ENCODE measurements around the gene ANO4. TPM values are rescaled to one million over a fixed set of nuclear protein-coding genes. Genes with fewer than 3 reads are reported as not detected.

The ANO4 gene
- polyA plus RNA-seq, 1 donor (not counting 4 experiments of a cell fraction or from before 2014, with no cell fraction given) = 18.1 TPM

DNA sequence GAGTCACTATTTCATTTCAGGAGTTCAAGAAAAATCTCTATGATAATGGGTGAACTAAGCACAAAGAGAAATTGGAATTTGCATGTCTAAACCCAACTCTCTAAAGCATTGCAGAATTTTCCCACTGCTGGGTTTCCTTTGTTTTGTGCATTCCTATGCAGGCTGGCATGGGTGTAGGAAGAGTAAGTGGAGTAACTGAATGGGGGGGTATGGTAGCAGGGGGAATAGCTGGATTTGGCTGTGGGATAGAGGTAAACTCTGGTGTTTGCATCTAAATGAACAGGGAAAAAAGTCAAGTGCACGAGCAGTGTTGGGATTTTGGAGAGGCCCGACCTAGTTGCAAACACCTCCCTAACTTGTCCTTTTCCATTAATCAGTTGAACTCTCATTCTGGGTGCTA is 159.1 kb downstream of the ANO4 start:
- no peaks in the 10 kb centered on the region for H3K79me2 ChIP-seq (ENCODE audit: control insufficient read depth, insufficient read depth, low read length)
- no peak overlapping the region for H3K4me2 ChIP-seq (ENCODE audit: control insufficient read depth, extremely low read depth, insufficient read depth, low read depth, low read length)
- H3K9me1 ChIP-seq (ENCODE audit: control insufficient read depth, extremely low read depth, insufficient read depth, low read length) = no peaks in the 10 kb centered on the region
- TF ChIP-seq CTCF (optimal IDR thresholded peaks at IDR 0.05 in 1 of 3, IDR thresholded peaks at IDR 0.05 in 1 of 3, conservative IDR thresholded peaks at IDR 0.05 in 1 of 3; ENCODE audit: extremely low read depth in 1 of 3, insufficient read depth in 2 of 3, low read length in 3 of 3) (no peak), EZH2 (IDR thresholded peaks at IDR 0.05; ENCODE audit: low read length) (no peak)
- H3K27ac ChIP-seq (ENCODE audit: control insufficient read depth, insufficient read depth, low read length) = no peak overlapping the region
- H2AFZ ChIP-seq (ENCODE audit: control insufficient read depth, low read length) = no peak overlapping the region
- H3K4me1 ChIP-seq (ENCODE audit: control insufficient read depth, extremely low read depth, insufficient read depth, low read length) = no peaks in the 10 kb centered on the region
- H3K4me3 ChIP-seq (ENCODE audit: control insufficient read depth in 2 of 3, extremely low read depth in 1 of 3, insufficient read depth in 2 of 3, low read depth in 1 of 3, low read length in 3 of 3) = no peak overlapping the region
- no peak overlapping the region for H3K9ac ChIP-seq (ENCODE audit: control insufficient read depth, extremely low read depth, insufficient read depth, low read length)
- DNase-seq (ENCODE audit: low read depth, low spot score) (no peak), FAIRE-seq (no peak)
- H3K36me3 ChIP-seq (ENCODE audit: control insufficient read depth in 2 of 2, extremely low read depth in 1 of 2, insufficient read depth in 2 of 2, low read length in 2 of 2) = no peaks in the 10 kb centered on the region
- H3K9me3 ChIP-seq (ENCODE audit: control insufficient read depth, low read depth, low read length) = no peaks in the 10 kb centered on the region
- no peaks in the 10 kb centered on the region for H4K20me1 ChIP-seq (ENCODE audit: control insufficient read depth, extremely low read depth, insufficient read depth, low read length)
- H3K27me3 ChIP-seq (ENCODE audit: control insufficient read depth, extremely low read depth, insufficient read depth, low read length) = no peaks in the 10 kb centered on the region
- dilution Hi-C loops (cut with MboI; ENCODE audit: extremely low pct_ligation_motif_present, low sequenced_read_pairs) = no loop called here

DNA sequence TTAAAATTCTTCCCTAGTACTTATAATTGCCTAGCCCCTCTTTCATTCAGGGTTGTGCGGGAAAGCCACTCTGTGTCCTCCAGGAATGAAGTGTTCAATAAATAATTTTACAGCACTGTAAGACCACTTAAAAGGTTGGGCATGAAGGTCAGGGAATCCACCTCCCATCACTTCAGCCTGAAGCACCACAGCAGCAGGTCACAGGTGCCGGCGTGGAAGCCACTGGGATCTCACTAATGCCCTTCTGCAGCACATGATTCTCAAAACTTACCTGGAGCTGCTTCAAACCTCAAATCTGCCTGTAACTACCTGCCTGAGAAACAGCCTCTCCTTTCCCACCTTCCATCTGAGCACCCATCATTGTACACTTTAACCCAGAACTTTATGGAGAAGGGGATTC is 159.5 kb downstream of the ANO4 start:
- Histone ChIP-seq H3K4me3 (ENCODE audit: control insufficient read depth in 2 of 3, extremely low read depth in 1 of 3, insufficient read depth in 2 of 3, low read depth in 1 of 3, low read length in 3 of 3) (no peak overlapping the region), H3K9ac (ENCODE audit: control insufficient read depth, extremely low read depth, insufficient read depth, low read length) (no peak overlapping the region), H3K9me3 (ENCODE audit: control insufficient read depth, low read depth, low read length) (no peaks in the 10 kb centered on the region), H2AFZ (ENCODE audit: control insufficient read depth, low read length) (no peak overlapping the region), H3K79me2 (ENCODE audit: control insufficient read depth, insufficient read depth, low read length) (no peaks in the 10 kb centered on the region), H4K20me1 (ENCODE audit: control insufficient read depth, extremely low read depth, insufficient read depth, low read length) (no peaks in the 10 kb centered on the region), H3K4me2 (ENCODE audit: control insufficient read depth, extremely low read depth, insufficient read depth, low read depth, low read length) (no peak overlapping the region), H3K4me1 (ENCODE audit: control insufficient read depth, extremely low read depth, insufficient read depth, low read length) (no peaks in the 10 kb centered on the region), H3K9me1 (ENCODE audit: control insufficient read depth, extremely low read depth, insufficient read depth, low read length) (no peaks in the 10 kb centered on the region), H3K36me3 (ENCODE audit: control insufficient read depth in 2 of 2, extremely low read depth in 1 of 2, insufficient read depth in 2 of 2, low read length in 2 of 2) (no peaks in the 10 kb centered on the region), H3K27me3 (ENCODE audit: control insufficient read depth, extremely low read depth, insufficient read depth, low read length) (no peaks in the 10 kb centered on the region), H3K27ac (ENCODE audit: control insufficient read depth, insufficient read depth, low read length) (no peak overlapping the region)
- no peak for TF ChIP-seq EZH2 (IDR thresholded peaks at IDR 0.05; ENCODE audit: low read length)
- TF ChIP-seq CTCF (optimal IDR thresholded peaks at IDR 0.05 in 1 of 3, IDR thresholded peaks at IDR 0.05 in 1 of 3, conservative IDR thresholded peaks at IDR 0.05 in 1 of 3; ENCODE audit: extremely low read depth in 1 of 3, insufficient read depth in 2 of 3, low read length in 3 of 3) = no peak
- dilution Hi-C loops (cut with MboI; ENCODE audit: extremely low pct_ligation_motif_present, low sequenced_read_pairs) = no loop called here
- DNase-seq (ENCODE audit: low read depth, low spot score) = no peak
- FAIRE-seq = no peak

Data from keratinocyte (primary cell).